ENCODE measurements around the gene RHOJ. TPM values are rescaled to one million over a fixed set of nuclear protein-coding genes. Genes with fewer than 3 reads are reported as not detected.
A peak's percentile ranks its signal among the peaks of the same experiment; 100 is the strongest.

RHOJ gene
- total RNA-seq, 2 donors from 2014 or later: 5.9 to 11.2 TPM

DNA sequence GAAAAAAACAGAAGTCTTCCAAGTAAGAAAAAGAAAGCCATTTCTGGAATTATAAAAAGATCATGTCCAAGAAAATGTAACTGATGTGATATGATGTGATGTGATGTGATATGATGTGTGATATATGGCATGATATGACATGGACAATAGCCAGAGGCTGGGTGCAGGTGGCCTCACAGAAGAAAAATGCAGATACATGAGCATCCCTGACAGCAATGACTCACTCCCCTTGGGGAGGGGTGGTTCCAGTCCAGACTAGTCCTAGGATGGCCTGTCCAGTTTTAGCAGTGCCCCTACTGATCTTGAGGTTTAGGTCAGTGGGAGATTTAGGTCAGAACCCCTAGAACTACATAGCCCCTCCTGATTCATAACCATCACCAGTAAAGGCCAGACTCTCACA is 3.5 kb upstream of the RHOJ start:
- no peaks in the 10 kb centered on the region for H3K27me3 ChIP-seq
- no peak for DNase-seq (ENCODE audit: low spot score)
- H3K27ac ChIP-seq: no peak overlapping the region
- H3K4me3 ChIP-seq: no peak overlapping the region
- TF ChIP-seq, protein P1, sequence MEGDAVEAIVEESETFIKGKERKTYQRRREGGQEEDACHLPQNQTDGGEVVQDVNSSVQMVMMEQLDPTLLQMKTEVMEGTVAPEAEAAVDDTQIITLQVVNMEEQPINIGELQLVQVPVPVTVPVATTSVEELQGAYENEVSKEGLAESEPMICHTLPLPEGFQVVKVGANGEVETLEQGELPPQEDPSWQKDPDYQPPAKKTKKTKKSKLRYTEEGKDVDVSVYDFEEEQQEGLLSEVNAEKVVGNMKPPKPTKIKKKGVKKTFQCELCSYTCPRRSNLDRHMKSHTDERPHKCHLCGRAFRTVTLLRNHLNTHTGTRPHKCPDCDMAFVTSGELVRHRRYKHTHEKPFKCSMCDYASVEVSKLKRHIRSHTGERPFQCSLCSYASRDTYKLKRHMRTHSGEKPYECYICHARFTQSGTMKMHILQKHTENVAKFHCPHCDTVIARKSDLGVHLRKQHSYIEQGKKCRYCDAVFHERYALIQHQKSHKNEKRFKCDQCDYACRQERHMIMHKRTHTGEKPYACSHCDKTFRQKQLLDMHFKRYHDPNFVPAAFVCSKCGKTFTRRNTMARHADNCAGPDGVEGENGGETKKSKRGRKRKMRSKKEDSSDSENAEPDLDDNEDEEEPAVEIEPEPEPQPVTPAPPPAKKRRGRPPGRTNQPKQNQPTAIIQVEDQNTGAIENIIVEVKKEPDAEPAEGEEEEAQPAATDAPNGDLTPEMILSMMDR (IDR thresholded peaks at IDR 0.05): no peak
- peaks cover 0 to 17% of the 10 kb centered on the region in 2 donors for H3K4me1 ChIP-seq
- H3K9me3 ChIP-seq: no peaks in the 10 kb centered on the region
- no peaks in the 10 kb centered on the region for H3K36me3 ChIP-seq

DNA sequence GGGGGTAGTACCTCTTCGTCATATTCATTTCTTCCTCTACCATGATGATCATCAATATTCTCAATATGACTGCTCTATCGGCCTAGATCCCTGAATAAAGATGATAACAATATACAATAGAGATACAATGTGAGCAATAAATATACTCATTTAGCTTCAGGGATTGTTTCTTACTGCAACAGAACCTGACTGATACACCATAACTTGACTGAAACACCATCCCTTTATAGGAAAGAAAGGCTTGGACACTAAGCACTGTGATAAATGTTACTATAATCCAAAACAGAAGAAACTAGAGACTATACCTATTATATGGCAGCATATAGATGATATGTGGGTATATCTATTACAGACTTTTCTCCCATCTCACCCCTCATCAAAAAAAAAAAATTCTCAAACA is 1.2 kb upstream of the RHOJ start:
- H3K36me3 ChIP-seq: no peaks in the 10 kb centered on the region
- H3K27me3 ChIP-seq: no peaks in the 10 kb centered on the region
- H3K9me3 ChIP-seq: no peaks in the 10 kb centered on the region
- no peak overlapping the region for H3K4me3 ChIP-seq
- DNase-seq (ENCODE audit: low spot score): no peak
- TF ChIP-seq, protein P1 (IDR thresholded peaks at IDR 0.05): no peak
- peaks cover 0 to 20% of the 10 kb centered on the region in 2 donors for H3K4me1 ChIP-seq
- peak overlapping the region; percentile 87 to 88 for H3K27ac ChIP-seq

DNA sequence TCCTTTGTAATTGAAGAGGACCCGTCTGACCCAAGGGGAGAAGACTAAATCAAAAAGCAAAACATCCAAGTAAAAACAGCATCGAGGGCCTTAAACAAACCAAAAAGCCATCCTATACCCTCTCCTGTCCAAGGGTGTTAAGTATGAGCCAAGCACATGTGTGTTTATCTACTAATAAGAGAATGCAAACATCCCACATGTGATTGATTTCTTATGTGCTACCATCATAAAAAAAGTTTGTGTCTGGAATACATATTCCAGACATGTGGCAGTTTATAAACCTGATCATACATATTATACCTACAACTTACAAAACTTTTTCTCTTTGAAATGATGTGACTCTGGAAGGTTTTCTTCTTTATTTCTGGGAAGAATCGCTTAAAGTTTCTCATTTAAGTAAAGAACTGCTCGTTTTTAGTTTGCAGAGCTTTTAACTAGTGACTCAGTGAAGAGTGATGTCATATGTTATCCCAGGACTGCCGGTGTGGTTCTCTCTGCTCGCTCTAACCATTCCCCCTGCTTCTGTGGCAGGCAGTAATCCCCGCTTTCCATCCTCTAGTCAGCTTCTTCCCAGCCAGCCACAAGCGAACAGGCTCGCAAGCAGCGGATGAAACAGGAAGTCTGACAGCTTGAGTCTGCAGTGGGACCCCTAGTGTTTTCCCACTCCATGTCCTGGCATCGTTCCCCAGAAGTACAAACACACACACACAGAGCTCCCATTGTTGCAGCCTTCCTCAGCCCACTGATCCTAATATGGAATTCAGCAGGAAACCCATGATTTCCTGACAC is 431 bp upstream of the RHOJ start:
- Histone ChIP-seq H3K27ac (peak overlapping the region; percentile 87 to 88), H3K4me1 (peaks cover 0 to 20% of the 10 kb centered on the region in 2 donors), H3K36me3 (no peaks in the 10 kb centered on the region), H3K4me3 (peak overlapping the region; percentile 44 to 55), H3K27me3 (no peaks in the 10 kb centered on the region), H3K9me3 (no peaks in the 10 kb centered on the region)
- TF ChIP-seq, protein P1 (IDR thresholded peaks at IDR 0.05): no peak
- DNase-seq (ENCODE audit: low spot score): peak; percentile 90

DNA sequence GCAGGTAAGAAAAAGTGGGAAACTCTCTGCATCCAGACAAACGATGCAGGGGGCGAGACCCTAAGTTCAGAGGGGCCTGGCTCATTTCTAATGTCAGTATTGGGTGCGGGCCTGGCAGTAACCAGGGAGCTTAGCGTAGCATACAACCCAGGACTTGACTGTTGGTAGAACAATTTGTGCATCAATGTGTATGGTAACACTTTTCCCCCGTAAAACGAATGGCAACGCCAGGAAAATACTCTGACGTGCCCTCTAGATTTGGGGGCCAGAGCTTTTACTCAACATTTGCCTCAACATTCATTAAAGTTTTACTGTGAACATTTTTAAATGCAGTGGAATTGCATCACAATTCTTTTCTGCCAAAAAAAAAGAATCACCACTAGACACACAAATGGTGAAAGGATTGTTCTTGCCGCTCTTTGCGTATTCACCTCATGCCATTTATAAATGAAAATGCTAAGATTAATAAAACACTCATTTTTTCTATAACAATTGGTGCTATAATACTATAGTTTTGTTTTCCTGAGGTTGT is 867 bp downstream of the RHOJ start:
- TF ChIP-seq, protein P1 (IDR thresholded peaks at IDR 0.05): no peak
- DNase-seq (ENCODE audit: low spot score): no peak
- Histone ChIP-seq H3K27ac (peak overlapping the region; percentile 87 to 88), H3K4me3 (peak overlapping the region; percentile 44 to 55), H3K27me3 (no peaks in the 10 kb centered on the region), H3K9me3 (no peaks in the 10 kb centered on the region), H3K4me1 (peaks cover 0 to 17% of the 10 kb centered on the region in 2 donors), H3K36me3 (no peaks in the 10 kb centered on the region)

DNA sequence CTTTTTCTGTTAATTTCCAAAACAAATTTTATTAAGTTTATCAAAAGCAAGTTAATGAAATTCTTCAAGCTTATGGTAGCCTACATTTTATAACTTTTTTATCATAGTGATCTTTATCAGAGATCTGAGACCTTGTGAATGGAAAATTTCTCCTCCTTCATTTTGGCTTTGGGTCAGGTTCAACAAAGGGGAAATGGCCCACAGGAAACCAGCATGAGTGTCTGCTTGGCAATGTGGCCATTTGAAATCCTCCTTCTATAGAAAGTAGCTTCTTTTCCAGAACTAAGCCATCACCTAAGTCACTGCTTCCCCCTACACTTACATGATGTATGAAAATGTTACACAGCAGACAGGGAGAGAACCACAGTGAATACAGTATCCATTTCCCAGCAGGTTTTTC is 1.6 kb downstream of the RHOJ start:
- no peaks in the 10 kb centered on the region for H3K27me3 ChIP-seq
- H3K4me1 ChIP-seq: peaks cover 0 to 9% of the 10 kb centered on the region in 2 donors
- DNase-seq (ENCODE audit: low spot score): no peak
- peak overlapping the region; percentile 87 to 88 for H3K27ac ChIP-seq
- H3K36me3 ChIP-seq: no peaks in the 10 kb centered on the region
- TF ChIP-seq, protein P1 (IDR thresholded peaks at IDR 0.05): no peak
- H3K9me3 ChIP-seq: no peaks in the 10 kb centered on the region
- peak overlapping the region; percentile 44 to 55 for H3K4me3 ChIP-seq

Data from right atrium auricular region (tissue), 2 donors.